Measurements from ENCODE around the gene ARRDC3.
A peak's percentile ranks its signal among the peaks of the same experiment; 100 is the strongest.
"Not testable (repeated sequence)": the region's sequence is repeated elsewhere in the genome, so short reads cannot be mapped to it uniquely, and the experiment has no call there.

ARRDC3 gene, protein sequence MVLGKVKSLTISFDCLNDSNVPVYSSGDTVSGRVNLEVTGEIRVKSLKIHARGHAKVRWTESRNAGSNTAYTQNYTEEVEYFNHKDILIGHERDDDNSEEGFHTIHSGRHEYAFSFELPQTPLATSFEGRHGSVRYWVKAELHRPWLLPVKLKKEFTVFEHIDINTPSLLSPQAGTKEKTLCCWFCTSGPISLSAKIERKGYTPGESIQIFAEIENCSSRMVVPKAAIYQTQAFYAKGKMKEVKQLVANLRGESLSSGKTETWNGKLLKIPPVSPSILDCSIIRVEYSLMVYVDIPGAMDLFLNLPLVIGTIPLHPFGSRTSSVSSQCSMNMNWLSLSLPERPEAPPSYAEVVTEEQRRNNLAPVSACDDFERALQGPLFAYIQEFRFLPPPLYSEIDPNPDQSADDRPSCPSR

DNA sequence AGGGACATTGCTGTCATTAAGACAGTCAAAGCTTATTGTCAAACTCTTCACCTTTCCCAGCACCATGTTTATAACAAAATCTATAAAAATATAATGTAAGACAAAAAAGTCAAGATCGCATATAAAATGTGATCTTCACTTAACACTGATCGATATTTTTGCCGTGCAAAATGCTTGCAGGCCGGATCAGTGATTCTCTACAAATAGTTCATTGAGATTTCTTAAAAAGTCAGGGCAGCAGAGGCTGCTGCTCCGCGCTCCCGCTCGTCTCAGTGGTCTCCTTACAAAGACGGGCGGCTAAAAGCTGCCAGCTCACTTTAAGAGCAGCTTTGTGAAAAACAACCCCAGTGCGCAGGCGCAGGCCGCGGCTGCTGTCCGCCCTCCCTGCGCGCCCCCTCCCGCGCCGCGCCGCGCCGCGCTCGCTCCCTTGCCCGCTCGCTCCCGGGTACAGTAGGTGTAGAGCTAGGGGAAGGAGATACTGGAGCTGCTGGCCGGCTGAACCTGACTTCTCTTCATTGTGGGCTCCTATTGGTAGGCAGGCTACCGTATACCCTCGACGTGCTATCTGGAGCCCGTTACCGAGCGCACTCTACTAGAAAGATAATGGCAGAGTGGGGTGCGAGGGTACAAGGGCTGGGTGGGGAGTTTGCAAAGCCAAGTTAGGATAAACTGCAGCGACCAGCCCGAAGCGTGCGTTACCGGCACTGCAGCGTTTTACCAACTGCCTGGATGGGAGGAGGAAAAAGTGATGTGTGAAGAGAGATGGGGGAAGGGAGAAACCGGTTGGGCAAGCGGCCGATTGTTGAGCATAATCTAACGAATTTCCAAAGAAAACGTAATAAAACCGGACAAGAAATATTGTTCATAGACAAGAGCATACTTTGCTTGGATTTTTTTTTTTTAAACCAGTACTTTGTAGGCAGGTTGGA, at the start of gene ARRDC3:
TSS of gene ARRDC3 (minus strand) at position 291 of the 929 bp plus-strand sequence. CDS start at position 66, 225 bp downstream.
- peak; percentile 96 to 97 for DNase-seq

DNA sequence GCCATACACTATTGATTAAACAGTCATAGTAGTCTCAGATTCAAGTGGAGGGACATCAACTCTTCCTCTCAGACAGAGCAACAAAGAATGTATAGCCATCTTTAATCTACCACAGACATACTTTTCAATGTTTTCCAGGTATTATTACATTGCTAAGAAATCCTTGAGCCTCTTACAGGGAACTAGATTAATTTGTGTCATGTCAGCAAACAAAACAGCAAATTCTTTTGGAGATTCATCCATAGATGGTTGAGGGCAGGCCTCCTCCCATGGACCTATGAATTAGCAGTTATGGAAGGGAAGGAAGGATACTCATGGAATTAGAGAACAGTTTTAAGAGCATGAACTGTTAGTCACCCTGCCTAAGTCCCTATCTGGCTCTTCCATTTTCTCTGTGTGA, 47.8 kb upstream of the ARRDC3 start:
- DNase-seq = no peak

DNA sequence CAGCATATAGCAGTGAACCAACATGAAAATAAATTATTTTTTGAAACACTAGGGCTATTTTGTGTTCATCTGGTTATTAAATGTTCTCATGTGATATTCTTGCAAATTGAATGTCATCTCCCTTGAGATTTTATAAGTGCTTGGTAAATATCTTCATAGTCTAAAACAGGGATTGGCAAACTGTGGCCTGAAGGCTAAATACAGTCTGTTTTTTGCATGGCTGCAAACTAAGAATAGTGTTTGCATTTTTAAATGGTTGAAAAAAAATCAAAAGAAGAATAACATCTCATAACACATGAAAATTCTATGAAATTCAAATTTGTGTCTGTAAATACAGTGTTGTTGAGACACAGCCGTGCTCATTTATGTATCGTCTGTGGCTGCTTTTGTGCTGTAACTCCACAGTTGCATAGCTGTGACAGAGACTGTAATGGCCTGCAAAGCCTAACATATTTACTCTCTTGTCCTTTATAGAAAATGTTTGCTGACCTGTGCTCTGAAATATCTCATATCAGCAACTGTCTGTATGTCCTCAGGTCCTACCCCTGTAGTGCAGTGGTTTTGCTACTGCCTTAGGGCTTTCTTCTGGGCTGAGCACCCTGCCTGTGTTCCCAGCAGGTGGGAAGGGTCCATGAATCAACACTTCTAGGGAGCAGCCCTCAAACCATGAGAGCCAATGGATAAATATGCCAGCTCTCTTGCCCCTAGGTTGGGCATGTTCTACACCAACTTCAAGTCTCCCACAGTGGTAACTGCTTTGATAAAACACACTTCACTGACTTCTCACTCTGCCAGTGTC, 41.7 kb upstream of the ARRDC3 start:
- DNase-seq = no peak

DNA sequence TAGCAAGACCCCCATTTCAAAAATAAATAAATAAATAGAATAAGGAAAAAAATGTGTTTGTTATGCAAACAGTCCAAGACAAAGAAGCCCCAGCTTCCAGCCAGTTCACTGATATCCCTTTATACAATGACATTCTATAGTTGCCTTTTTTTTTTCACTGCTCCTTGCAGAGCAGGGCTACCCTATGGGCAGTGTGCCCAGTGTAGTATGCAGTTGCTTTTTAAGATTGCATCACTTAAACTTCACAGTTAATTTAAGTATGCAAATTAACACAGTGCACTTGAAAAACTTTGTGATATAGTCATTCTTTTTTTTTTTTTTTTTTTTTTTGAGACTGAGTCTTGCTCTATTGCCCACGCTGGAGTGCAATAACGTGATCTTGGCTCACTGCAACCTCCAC, 40.8 kb upstream of the ARRDC3 start:
- no peak for DNase-seq

DNA sequence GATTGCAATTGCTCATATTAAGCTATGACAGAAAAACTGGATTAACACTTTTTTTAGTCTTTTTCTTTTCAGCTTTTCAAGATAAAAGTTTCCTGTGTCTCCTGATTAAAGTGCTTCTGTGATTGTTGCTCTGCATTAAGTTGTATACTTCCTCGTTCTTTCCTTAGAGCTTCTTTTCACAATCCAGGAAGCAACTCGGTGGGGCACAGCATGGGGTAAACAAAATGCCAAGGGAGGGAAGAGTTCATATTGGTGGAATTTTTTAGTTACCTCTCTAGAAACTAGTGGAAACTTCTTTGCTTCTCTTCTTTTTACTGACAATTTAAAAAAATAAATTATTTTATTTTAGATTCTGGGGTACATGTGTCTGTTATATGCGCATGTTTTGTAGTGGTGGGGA, 37.8 kb upstream of the ARRDC3 start:
- no peak for DNase-seq

DNA sequence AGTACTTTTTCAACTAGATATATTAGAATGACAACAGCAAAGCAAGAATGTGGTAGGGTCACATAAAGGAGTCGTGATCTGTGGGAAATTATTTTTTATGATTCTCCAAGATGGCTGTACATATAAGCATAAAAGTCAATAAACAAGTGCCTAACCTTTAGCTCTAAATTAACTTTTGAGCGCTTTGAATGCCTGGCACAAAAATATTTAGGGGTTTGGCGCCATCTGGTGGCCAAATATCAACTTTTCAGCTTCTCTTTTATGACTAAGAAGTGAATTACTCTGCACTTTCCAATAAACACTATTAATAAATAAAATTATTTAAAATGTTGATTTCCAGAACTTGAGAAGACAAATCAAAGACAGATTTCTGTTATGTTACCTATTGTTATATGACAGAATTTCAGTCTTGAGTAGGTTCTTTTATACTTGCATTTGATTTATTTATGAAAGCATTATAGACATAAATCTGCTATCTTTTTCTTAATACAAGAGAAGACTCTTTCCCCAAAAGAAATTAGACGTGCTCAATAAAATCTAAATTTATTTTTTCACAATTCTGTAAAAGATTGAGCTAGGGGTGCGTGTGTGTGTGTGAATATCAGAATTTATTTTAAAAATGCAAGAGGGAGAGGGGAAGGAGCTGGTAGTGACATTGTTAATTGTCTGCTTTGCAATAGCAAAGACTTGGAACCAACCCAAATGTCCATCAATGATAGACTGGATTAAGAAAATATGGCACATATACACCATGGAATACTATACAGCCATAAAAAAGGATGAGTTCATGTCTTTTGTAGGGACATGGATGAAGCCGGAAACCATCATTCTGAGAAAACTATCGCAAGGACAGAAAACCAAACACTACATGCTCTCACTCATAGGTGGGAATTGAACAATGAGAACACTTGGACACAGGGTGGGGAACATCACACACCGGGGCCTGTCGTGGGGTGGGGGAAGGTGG, 36.7 kb upstream of the ARRDC3 start:
- peak; percentile 64 to 75 for DNase-seq

DNA sequence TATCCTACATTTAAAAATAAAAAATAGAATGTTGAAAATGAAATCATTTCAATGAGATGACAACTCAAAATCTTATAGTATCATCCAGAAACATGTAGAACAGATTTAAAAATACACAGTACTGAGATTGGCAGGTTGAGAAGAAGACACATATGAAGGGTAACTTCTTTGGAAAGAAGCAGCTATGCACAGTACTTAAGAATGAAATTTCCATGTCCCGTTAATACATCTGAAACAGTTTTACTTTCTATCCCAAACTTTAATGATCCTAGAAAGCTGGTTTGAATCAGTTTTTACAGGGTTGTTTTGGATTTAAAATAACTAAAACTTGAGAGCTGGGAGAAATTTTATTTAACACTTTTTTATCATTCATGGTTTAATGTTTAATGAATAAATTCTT, 36.0 kb upstream of the ARRDC3 start:
- no peak for DNase-seq

DNA sequence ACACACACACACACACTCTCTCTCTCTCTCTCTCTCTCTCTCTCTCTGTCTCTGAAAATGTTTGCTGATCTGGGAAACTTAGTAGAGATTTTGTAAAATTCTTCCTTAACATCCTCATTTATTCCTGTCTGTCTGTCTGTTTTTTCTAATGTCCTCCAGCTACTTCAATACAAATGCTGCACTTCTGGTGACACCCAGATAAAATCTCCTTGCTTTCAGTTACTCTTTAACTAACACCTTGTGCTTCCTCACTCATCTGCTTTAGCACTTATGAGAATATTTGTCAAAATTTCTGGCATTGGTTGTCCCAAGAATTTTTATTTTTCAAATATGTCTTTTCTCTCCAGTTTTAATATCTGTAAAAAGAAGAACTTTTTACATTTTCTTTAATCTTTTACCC, 35.0 kb upstream of the ARRDC3 start:
- no peak for DNase-seq

DNA sequence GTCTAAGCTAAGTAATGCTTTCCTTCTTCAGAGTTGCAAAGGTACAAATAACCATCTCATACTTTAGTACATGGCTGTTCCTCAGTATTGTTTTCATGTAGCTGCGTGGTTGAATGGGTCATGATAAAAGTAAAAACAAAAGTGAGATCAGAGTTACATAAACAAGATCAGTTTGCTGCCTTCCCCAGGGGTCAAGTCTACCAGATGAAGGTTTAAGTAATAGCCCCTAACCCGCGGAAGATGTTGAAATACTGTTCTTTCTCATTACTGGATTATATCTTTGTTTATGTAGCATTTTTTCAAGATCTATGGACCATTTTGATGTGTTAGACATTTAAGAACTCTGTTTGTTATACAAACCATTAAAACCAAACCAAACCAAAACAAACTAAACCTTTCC, 34.1 kb upstream of the ARRDC3 start:
- no peak for DNase-seq

DNA sequence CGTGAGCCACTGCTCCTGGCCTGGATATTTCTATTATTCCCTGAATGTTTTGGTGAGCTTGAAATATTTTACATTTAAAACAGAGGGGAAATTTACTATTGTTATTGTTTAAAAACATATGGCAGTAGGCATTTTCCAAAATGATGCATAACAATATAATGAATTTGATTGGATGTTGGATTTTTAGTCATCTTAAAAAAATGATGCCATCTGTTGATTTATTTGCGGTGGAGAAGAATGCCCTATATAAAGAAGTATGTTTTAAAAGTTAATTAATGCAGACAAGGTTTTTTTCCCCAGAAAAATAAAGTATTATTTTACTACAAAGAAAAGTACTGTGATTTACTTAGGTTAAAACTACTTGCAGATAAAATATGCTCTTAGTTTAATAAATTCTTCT, 33.4 kb upstream of the ARRDC3 start:
- DNase-seq = no peak

DNA sequence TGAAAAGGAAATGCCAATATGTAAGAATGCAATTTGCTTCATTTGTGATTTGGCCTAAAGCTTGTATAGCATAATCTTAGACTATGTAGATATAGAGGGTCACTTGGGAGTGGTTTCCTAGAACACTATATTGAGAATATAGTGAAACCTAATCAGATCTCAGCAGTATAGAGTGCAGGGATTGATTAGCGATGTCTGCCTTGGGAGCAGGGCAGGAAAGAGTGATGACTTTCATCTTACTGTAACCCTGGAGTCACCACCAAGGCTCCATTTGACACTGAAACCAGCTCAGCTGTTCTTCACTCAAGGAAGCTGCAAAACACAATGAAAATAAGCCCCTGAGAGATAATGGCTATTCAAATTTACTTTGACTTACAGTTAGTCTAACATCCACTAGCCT, 26.2 kb upstream of the ARRDC3 start:
- DNase-seq = no peak

DNA sequence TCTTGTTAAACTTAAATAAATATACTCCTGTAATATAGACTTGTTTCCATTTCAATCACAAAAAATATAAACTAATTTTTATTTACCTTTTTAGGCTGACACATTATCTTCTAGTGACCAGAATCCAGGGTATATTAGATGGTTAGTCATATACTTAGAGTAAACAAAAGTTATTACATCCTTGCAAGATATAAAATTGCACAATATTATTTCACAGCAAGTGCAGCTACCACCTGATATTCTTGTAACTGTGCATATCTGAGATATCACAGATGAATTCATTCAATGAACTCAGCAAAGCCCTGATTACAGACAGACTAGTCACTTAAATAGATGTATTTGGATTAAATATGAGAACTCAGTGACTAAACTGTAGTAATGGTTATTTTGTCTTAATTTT, 25.6 kb upstream of the ARRDC3 start:
- DNase-seq = no peak

DNA sequence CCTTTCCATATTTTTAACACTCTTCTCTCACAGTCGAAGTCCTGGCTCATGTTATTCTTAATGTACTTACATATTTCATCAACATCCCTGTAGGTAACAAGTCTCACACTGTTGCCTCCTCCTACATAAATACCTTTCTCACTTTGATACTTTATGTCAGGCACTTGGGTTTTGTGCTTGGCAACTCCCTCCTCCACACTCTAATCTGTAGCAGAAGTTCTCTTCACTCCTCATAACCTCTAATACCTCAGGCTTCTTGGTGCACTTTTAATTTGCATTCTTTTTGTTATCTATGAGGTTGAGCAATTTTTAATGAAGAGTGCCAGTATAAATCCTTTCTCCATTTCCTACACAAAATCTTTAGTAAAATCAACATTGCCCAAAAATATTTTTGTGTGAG, 24.1 kb upstream of the ARRDC3 start:
- no peak for DNase-seq

DNA sequence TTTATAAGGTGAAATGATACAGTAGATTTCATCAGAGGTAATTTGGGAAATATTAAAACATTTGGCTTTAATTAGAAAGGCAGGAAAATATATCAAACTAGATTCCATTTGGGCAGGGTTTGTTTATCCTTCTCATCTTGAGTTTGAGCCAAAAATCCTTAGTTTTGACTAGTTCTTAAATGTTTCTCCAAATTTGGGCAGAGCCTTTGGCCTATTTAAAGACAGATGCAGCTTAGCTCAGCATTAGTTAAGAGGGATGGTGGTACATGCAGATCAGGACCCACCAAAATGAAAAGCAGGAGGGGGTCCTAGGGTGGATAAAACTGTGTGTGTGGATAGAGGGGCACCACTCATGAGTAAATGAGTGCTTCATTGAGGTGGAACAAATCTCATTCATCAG, 20.3 kb upstream of the ARRDC3 start:
- DNase-seq = no peak

DNA sequence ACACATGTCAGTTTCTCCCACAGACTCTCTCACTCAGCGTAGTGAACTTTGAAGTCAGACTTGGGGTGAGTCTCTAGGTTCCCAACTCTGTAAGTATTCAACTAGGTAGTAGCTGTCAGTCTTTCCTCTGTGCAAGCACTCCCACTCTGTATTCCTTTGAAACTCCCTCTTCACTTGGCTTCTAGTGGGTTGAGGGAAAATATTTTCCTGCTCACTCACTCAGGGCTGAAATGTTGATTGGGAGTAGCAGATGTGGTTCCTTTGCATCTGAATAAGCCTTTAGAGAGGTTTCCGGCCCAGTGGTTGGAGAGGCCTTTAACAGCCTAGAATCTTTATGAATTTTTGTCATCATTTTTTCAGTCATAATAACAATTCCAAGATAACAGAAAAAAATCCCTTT, 18.1 kb upstream of the ARRDC3 start:
- no peak for DNase-seq

DNA sequence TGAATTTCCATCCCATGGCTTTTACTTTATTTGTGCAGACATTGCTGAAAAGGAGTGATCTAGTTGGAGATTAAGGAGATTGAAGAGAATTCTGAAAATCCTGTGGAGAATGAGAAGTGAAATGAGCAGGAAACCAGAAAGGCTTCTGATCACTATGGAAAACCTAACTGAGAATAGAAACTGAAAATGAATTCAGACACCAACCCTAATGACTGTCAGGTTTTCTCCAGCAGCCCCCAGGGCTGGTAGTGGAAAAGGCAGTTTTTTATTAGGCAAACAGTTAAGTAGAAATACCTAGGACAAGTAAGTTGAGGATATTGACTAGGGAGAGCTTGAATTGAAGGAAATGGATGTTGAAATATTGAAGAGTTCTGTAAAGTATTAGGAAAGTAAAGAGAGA, 14.7 kb upstream of the ARRDC3 start:
- DNase-seq = no peak

DNA sequence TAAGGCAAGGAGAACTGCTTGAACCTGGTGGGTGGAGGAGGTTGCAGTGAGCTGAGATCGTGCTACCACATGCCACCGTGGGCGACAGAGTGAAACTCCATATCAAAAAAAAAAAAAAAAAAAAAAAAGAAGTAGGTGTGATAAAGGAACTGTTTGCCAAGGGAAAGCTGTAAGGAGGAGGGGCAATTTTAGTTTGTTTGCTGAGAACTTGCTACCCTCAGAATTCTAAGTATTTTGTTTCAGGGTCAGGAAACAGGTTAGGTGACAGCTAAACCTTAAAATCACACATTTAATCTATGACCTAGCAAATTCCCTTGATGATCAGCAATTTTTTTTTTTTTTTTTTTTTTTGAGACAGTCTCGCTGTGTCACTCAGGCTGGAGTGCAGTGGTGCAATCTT, 7.2 kb upstream of the ARRDC3 start:
- DNase-seq = peak in 1 of 2 donors; percentile 49

DNA sequence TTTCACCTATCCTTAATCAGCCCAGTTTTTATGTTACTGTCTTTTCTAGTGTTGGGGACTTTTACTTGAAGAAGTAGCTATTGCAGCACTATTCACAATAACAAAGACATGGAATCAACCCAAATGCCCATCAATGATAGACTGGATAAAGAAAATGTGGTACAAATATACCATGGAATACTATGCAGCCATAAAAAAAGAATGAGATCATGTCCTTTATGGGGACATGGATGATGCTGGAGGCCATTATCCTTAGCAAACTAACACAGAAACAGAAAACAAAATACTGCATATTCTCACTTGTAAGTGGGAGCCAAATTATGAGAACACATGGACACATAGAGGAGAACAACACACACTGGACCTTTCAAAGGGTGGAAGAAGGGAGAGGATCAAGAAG, 6.4 kb upstream of the ARRDC3 start:
- DNase-seq = not testable (repeated sequence)

DNA sequence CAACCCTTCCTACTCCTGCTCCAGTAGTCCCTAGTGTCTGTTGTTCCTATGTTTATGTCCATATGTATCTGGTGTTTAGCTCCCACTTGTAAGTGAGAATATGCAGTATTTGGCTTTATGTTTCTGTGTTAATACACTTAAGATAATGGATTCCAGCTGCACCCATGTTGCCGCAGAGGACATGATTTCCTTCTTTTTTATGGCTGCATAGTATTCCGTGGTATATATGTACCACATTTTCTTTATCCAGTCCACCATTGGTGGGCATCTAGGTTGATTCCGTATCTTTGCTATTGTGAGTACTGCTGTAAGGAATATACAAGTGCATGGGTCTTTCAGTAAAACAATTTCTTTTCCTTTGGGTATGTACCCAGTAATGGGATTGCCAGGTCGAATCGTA, 5.2 kb upstream of the ARRDC3 start:
- DNase-seq = no peak

DNA sequence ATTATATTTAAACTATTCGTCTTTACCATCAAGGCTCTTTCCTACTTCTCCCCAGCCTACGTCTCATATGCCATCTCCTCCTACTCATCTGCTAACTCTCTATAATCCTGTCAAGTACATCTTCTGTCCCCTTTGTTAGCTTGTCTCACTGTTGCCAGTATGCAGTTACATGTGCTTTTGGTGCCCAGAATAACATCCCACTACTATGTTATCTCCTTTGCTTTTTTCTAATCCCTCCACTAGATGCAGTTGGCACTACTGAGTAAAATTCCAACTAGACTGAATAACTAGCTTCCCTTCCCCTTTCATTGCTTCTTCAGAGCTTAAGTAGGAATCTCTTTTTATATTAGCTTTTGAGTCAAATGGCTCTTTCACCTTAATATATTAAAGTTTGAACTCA, 3.0 kb upstream of the ARRDC3 start:
- DNase-seq = no peak

DNA sequence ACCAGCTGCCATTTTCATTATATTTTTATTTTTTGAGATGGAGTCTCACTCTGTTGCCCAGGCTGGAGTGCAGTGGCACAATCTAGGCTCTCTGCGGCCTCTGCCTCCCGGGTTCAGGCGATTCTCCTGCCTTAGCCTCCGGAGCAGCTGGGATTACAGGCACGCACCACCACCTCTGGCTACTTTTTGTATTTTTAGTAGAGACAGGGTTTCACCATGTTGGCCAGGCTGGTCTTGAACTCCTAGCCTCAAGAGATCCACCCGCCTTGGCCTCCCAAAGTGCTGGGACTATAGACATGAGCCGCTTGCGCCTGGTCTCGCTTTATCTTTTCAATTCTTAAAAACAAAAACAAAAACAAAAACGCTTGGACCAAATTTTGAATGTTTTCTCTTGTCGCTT, 2.5 kb upstream of the ARRDC3 start:
- not testable (repeated sequence) for DNase-seq

All from CD4-positive, alpha-beta T cell treated with Interleukin-1 beta for 1 hour (primary cell).